Gastrocnemius medialis (tissue), 4 donors: ENCODE results near the gene STYK1. TPM values are rescaled to one million over a fixed set of nuclear protein-coding genes. Genes with fewer than 3 reads are reported as not detected.

Experiments
- ATAC-seq, 2 donors: fragments of 150-250 bp; one replicate each; pipeline ENCODE4 v1.9.1; 2016
- DNase-seq, 2 donors: peaks; one replicate each; pipeline ENCODE4 v3.0.0-alpha.2; 2019
- H3K27ac ChIP-seq, 4 donors: fragments of 200-600 bp; sonication (generic); 1 replicate in 1 of 4; 2 replicates in 3 of 4; pipeline ENCODE4 v1.5.1; 2016 to 2018; ENCODE audit warnings: mild to moderate bottlenecking in 2 of 4, moderate library complexity in 1 of 4
- H3K27me3 ChIP-seq, 3 donors: fragments of 200-600 bp; sonication (generic) in 2 of 3; 1 replicate in 1 of 3; 2 replicates in 2 of 3; pipeline versions ENCODE4 v1.5.1 to v1.6.0; 2016 to 2019; ENCODE audit warnings: mild to moderate bottlenecking in 1 of 3, moderate library complexity in 1 of 3
- H3K36me3 ChIP-seq, 2 donors: fragments of 200-600 bp; sonication (generic) in 1 of 2; one replicate each; pipeline ENCODE4 v1.5.1; 2017 to 2018
- H3K4me1 ChIP-seq, 2 donors: fragments of 200-600 bp; sonication (generic) in 1 of 2; one replicate each; pipeline ENCODE4 v1.5.1; 2016 to 2017; ENCODE audit warnings: mild to moderate bottlenecking in 2 of 2
- H3K4me3 ChIP-seq, 4 donors: fragments of 200-600 bp; sonication (generic) in 3 of 4; 1 replicate in 1 of 4; 2 replicates in 3 of 4; pipeline ENCODE4 v1.5.1; 2016 to 2019; ENCODE audit warnings: mild to moderate bottlenecking in 2 of 4
- H3K9me3 ChIP-seq, 3 donors: fragments of 200-600 bp; sonication (generic) in 2 of 3; 1 replicate in 1 of 3; 2 replicates in 2 of 3; pipeline ENCODE4 v1.5.1; 2016 to 2019
- POLR2A ChIP-seq, 2 donors: fragments of 450-650 bp; IDR thresholded peaks; one replicate each; pipeline ENCODE4 v1.6.1; 2017; ENCODE audit warnings: antibody characterized with exemption in 2 of 2, mild to moderate bottlenecking in 2 of 2, moderate library complexity in 2 of 2
- in situ Hi-C, 4 donors: fragments of 200-750 bp; cut with MboI; loops; one replicate each; pipeline versions ENCODE4 v1.15.0 to v1.8.0; 2017; ENCODE audit warnings: low sequenced_read_pairs in 4 of 4
- intact Hi-C: fragments of 100-400 bp; cut with DNase I; formaldehyde crosslinking; loops from one replicate; pipeline ENCODE4 v1.15.1; 2023; ENCODE audit warnings: low total_unique reads
- total RNA-seq, 4 donors: library from RNA; depleted of rRNA; stranded (reverse); fragments of >200 nt; gene quantifications; one replicate each; pipeline versions ENCODE4 v1.1.0 to v1.2.3, GENCODE V29; 2016
- TF ChIP-seq, protein P1 (sequence below), 5 experiments: fragments of 450-650 bp in 3 of 5; fragments of 200-600 bp in 2 of 5; sonication (generic) in 2 of 5; IDR thresholded peaks in 4 of 5; conservative IDR thresholded peaks in 1 of 5; 1 replicate in 4 of 5; 2 replicates in 1 of 5; pipeline ENCODE4 v1.5.1; 2016 to 2019; ENCODE audit warnings: antibody characterized with exemption in 5 of 5, mild to moderate bottlenecking in 3 of 5, moderate library complexity in 3 of 5

STYK1 gene
- total RNA-seq, 4 donors from 2014 or later, result 0.12 TPM; not detected in 3

DNA sequence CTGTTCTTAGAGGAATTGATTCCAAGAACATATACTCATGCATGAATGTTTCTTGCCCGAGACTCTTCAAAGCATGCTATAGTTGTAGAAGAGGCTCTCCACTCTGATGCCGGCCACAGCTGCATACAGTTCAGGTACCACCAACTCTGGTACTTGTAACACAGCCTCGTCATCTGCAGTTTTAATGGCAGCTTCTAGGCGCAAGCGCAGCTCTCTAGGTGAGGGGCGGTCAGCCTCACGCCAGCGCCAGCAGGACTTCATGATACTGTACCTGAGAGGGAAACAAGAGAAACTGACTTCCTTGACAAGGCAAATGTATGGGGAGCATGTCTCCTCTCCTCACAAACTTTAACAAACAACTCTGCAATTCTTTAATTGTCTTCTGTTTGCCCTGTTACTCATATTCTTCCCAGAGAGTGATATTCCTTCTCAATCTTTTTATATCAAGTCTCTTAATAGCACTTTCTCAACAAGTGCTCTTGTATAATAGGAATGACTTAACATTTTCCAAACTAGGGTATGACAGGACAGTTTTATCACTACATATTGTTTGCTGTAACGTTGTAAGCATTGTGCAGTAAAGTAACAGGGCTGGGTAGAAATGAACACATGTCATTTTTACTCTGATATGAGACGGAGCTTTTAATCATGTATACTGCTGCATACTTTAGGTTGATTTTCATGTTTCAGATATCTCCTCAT is 53.6 kb downstream of the STYK1 start:
- Histone ChIP-seq H3K4me1 (no peaks in the 10 kb centered on the region), H3K27ac (no peak overlapping the region), H3K9me3 (no peaks in the 10 kb centered on the region), H3K27me3 (no peaks in the 10 kb centered on the region), H3K36me3 (no peaks in the 10 kb centered on the region), H3K4me3 (no peak overlapping the region)
- intact Hi-C loops, result no loop called here
- no peak for ATAC-seq
- DNase-seq, result no peak
- TF ChIP-seq POLR2A (IDR thresholded peaks at IDR 0.05), result no peak
- TF ChIP-seq, protein P1, sequence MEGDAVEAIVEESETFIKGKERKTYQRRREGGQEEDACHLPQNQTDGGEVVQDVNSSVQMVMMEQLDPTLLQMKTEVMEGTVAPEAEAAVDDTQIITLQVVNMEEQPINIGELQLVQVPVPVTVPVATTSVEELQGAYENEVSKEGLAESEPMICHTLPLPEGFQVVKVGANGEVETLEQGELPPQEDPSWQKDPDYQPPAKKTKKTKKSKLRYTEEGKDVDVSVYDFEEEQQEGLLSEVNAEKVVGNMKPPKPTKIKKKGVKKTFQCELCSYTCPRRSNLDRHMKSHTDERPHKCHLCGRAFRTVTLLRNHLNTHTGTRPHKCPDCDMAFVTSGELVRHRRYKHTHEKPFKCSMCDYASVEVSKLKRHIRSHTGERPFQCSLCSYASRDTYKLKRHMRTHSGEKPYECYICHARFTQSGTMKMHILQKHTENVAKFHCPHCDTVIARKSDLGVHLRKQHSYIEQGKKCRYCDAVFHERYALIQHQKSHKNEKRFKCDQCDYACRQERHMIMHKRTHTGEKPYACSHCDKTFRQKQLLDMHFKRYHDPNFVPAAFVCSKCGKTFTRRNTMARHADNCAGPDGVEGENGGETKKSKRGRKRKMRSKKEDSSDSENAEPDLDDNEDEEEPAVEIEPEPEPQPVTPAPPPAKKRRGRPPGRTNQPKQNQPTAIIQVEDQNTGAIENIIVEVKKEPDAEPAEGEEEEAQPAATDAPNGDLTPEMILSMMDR (IDR thresholded peaks at IDR 0.05 in 4 of 5, conservative IDR thresholded peaks at IDR 0.05 in 1 of 5), result no peak
- in situ Hi-C loops, result loop anchor here in 2 of 4 donors (10.0 to 25.0 kb wide), 2 partner anchors 65 to 567 kb away; partner anchors contain the start of gene TAS2R42 (in 1 of the 2)

DNA sequence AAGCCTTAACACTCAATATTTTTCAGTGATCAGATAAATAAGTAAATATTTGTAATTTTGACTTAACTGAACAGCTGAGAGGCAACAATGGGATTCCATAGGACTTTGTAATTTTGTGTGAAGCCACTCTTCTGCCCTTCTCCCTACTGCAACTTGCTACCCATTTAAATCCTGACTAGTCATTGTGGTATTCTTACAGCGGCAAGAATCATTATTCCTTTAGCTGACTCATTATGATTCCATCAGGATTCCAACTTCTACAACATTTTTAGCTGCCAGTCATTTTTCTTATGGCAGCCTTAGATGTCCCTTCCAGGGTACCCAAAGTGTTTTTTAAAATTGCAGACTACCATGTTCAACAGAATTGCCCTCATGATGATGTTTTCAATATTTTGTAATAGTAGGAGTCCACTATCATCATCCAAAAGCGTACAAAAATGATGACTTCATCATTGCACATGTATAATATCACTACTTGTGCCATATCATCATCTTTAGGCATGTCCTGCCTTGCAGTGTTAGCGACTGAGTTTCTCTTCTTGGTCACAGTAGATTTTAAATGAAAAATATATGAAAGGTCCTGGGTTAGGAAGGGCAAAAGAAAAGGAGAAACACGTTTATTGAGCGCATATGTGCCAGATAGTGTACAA is 55.4 kb downstream of the STYK1 start:
- H3K9me3 ChIP-seq, result no peaks in the 10 kb centered on the region
- peaks cover 0 to 5% of the 10 kb centered on the region in 2 donors for H3K4me1 ChIP-seq
- no peak for DNase-seq
- no peaks in the 10 kb centered on the region for H3K27me3 ChIP-seq
- intact Hi-C loops, result loop anchor here (10.0 kb wide), 1 partner anchor 106 kb away; the partner anchor contains the start of gene YBX3
- in situ Hi-C loops, result loop anchor here in 1 of 4 donors (25.0 kb wide), 1 partner anchor 569 kb away; the partner anchor contains the start of gene TAS2R42
- H3K36me3 ChIP-seq, result no peaks in the 10 kb centered on the region
- no peak for ATAC-seq
- no peak overlapping the region for H3K27ac ChIP-seq
- no peak overlapping the region for H3K4me3 ChIP-seq
- TF ChIP-seq POLR2A (IDR thresholded peaks at IDR 0.05), result no peak
- TF ChIP-seq, protein P1 (IDR thresholded peaks at IDR 0.05 in 4 of 5, conservative IDR thresholded peaks at IDR 0.05 in 1 of 5), result no peak

DNA sequence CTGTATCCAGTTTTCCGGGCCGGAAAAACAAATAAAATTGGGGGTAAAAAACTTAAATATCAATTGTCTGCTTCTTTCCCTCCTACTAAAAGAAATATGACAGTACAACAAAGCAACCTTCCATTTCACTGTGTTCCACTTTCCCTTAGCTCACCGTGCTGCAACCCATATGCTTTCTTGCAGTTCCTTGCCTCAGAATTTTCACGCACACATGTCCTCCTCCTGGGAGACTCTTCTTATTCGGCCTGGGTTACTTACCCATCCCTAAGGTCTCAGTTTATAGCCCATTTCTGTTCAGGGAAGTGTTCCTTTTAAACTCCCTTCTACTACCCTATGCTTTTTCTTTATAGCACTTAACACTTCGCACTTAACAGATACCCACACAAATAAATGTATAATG is 56.0 kb downstream of the STYK1 start:
- no peaks in the 10 kb centered on the region for H3K27me3 ChIP-seq
- no peaks in the 10 kb centered on the region for H3K36me3 ChIP-seq
- H3K4me1 ChIP-seq, result peaks cover under 1 to 5% of the 10 kb centered on the region in 2 donors
- ATAC-seq (no peak), DNase-seq (no peak)
- in situ Hi-C loops (loop anchor here in 1 of 4 donors (25.0 kb wide), 1 partner anchor 569 kb away; the partner anchor contains the start of gene TAS2R42), intact Hi-C loops (loop anchor here (10.0 kb wide), 1 partner anchor 107 kb away; the partner anchor contains the start of gene YBX3)
- H3K4me3 ChIP-seq, result no peak overlapping the region
- no peaks in the 10 kb centered on the region for H3K9me3 ChIP-seq
- H3K27ac ChIP-seq, result no peak overlapping the region
- TF ChIP-seq, protein P1 (IDR thresholded peaks at IDR 0.05 in 4 of 5, conservative IDR thresholded peaks at IDR 0.05 in 1 of 5), result no peak
- TF ChIP-seq POLR2A (IDR thresholded peaks at IDR 0.05), result no peak

DNA sequence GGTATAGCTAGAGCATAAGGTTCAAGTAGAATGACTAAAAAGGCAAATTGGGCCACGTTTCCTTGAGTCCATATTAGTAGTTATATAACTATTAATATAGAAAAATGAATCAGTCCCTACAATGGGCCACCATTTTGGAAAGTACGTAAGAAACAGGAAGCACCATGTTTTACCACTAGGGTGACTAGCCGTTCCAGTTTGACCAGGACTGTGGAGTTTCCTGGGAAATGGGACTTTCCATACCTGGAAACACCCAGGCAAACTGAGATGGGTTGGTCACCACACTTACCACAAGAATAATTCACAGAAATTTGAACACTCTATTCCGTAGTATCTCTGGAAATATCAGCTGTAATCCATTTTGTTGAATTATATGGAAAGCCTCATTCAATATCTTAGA is 58.3 kb downstream of the STYK1 start:
- Histone ChIP-seq H3K4me3 (no peak overlapping the region), H3K9me3 (no peaks in the 10 kb centered on the region), H3K27me3 (no peaks in the 10 kb centered on the region), H3K4me1 (peaks cover 12 to 16% of the 10 kb centered on the region in 2 donors), H3K27ac (no peak overlapping the region), H3K36me3 (no peaks in the 10 kb centered on the region)
- in situ Hi-C loops (loop anchor here in 1 of 4 donors (25.0 kb wide), 1 partner anchor 572 kb away; the partner anchor contains the start of gene TAS2R42), intact Hi-C loops (loop anchor here (10.0 kb wide), 1 partner anchor 109 kb away; the partner anchor contains the start of gene YBX3)
- TF ChIP-seq, protein P1 (IDR thresholded peaks at IDR 0.05 in 4 of 5, conservative IDR thresholded peaks at IDR 0.05 in 1 of 5), result no peak
- no peak for TF ChIP-seq POLR2A (IDR thresholded peaks at IDR 0.05)
- DNase-seq (no peak), ATAC-seq (no peak)
